ENCODE measurements around the gene GPR33. TPM values are rescaled to one million over a fixed set of nuclear protein-coding genes. Genes with fewer than 3 reads are reported as not detected.

GPR33 gene
- total RNA-seq: not detected in 2 replicates

GRCh38 chr14:31487886-31488285 lies at the start of gene GPR33:
TSS of gene GPR33 (minus strand) at chr14:31488039. CDS start at chr14:31483965, 4,074 bp downstream.

GRCh38 chr14:31456841-31457664 lies 30.8 kb downstream of the GPR33 start, which contains the start of gene DTD2:
TSS of gene DTD2 (minus strand) at chr14:31457506. CDS start at chr14:31457393, 113 bp downstream.

Other genes with a start within 250 kb of the GPR33 start
- 25.7 and 39.1 TPM in 2 replicates for gene HEATR5A, start 67.5 kb downstream of the GPR33 start, total RNA-seq
- 47.7 and 47.8 TPM in 2 replicates for gene DTD2, start 30.5 kb downstream of the GPR33 start, total RNA-seq
- gene NUBPL, start 73.4 kb upstream of the GPR33 start, total RNA-seq: 11.4 and 13.3 TPM in 2 replicates

All from subcutaneous preadipocyte (primary cell).